GM23248 (cell line): ENCODE measurements around the gene VPS8.

Experiments used
- EZH2 ChIP-seq: fragments of 200-600 bp; sonication (generic); IDR thresholded peaks from 2 replicates; pipeline ENCODE4 v1.6.1; 2018; ENCODE audit warnings: antibody characterized with exemption, mild to moderate bottlenecking; ENCODE audit not compliant: insufficient read depth, poor library complexity, severe bottlenecking
- EZH2phosphoT487 ChIP-seq: fragments of 200-600 bp; sonication (generic); IDR thresholded peaks from 2 replicates; pipeline ENCODE4 v1.6.1; 2018; ENCODE audit warnings: antibody characterized with exemption, moderate library complexity, mild to moderate bottlenecking, low read depth; ENCODE audit not compliant: insufficient read depth

- TF ChIP-seq EZH2: no peak
- no peak for TF ChIP-seq EZH2phosphoT487
These were observed 209.3 kb downstream of the VPS8 start for GRCh38 chr3:185021256-185021655.
